AG20443 (cell line): ENCODE results near the gene PPP2R3A.

Experiments used
- DNase-seq: peaks from one replicate; pipeline ENCODE4 v3.0.0; 2012; ENCODE audit warnings: low spot score, mixed read lengths

PPP2R3A gene

DNA sequence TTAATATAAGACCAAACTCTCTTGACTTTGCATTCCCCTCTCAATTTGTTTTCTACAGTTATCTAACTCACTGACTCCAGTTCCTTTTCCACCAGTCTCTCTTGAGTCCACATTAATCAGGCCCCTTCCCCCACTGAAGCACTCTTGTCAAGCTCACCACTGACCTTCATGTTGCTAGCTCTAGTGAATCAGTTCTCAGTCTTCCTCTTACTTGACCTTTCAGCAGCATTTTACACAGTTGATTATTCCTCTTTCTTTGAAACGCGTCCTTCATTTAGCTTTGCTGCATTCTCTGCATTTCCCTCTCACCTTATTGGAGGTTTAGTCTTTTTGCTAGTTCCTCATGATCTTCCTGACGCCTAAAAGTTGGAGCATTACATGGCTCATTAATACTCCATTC lies 8.3 kb downstream of the PPP2R3A start:
- DNase-seq: no peak

DNA sequence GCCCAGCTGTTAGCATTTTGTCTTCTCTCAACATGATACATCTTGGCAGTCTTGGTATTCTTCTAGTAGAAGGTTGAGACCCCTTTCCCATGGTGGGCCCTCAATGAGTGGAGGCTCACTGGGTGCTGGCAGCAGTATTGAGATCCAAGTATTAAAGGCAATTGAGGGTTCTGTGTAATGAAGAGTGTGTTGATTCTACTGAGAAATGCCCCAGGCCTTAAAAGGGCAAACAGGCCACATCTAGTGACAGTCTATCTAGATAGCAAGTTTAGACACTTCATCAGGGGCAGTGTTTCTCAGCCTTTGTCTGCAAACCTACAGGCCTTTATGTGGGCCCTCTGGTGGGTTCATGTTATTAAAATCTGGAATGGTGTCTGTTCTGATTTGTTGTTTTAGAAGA lies 9.5 kb downstream of the PPP2R3A start:
- no peak for DNase-seq

DNA sequence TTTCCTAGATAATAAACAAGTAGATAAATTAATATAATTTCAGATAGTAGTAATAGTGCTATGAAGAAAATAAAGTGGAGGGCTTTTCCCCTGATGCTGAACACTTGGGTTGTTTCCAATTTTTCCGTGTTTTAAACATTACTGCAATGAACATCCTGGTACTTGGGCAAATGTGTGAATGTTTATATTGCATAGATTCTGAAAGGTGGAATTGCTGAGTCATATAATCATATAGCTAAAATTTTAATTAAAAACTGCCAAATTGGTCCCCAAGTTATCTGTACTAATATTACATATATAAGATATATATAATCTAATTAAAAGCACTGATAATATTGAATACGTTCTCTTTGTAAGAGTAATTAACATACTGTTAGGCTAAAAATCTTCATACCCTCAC lies 10.0 kb downstream of the PPP2R3A start:
- DNase-seq: no peak

DNA sequence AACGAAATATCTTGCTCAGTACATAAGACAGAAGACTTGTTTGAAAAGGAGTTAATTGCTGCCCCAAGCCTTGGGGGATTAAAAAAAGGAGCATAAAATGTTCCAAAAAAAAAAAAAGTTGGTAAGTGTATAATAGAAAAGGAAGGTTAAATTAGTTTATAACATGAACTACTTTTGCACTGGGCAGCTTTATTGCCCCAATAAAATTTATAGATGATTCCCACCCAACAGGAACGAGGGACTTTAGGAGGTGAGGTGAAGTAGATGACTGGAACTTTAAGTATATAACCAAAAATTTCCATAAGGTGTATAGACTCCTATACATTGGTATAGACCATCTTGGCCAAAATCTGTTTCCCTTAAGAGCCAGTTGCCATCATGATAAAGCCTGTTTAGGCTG lies 14.8 kb downstream of the PPP2R3A start:
- no peak for DNase-seq

DNA sequence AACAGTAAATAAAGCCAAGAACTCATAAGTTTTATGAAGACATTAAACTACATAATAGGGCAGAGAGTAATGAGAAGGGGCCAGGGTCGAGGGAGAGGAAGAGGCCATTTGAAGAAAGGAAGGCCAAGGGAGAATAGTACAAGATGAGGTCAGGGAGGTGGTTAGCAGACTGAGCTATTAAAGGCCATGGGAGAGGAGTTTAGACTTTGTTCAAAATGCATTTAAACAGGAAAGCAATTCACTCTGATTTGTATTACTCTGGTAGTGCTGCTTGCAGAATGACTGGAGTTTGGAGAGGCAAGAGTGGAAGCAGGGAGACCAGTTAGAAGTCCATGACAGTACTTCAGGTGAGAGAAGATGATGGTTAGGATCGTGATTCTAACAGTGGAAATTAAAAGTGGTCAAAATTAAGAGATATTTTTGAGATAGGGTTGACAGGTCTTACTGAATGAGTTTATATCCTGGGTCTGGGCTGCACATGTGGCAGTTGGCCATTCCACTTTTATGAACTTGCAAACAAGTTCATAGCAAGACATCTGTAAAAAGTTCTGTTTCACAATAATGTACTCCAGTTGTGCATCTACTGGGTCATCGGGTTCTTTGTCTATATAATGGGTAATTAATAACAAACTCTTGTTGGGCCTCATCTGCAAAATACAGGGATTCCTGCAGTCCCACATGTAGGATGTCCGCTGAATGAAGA lies 16.3 kb downstream of the PPP2R3A start:
- DNase-seq: no peak

DNA sequence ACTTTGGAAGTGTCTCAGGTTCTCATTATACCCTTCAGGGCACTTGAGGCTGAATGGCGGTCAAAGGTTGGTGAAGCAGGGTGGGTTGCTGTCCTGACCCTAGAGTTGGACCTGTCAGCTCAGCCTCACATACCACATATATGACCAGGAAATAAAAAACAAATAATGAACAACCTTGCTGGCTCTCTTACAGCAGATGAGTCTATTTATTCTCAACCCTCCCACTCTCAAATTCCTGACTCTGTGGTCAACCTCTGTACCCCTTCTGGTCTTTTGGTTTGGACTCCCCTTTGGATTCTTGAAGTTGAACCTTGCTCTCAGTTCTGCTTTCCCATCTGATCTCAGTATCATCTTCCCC lies 16.9 kb downstream of the PPP2R3A start:
- no peak for DNase-seq

DNA sequence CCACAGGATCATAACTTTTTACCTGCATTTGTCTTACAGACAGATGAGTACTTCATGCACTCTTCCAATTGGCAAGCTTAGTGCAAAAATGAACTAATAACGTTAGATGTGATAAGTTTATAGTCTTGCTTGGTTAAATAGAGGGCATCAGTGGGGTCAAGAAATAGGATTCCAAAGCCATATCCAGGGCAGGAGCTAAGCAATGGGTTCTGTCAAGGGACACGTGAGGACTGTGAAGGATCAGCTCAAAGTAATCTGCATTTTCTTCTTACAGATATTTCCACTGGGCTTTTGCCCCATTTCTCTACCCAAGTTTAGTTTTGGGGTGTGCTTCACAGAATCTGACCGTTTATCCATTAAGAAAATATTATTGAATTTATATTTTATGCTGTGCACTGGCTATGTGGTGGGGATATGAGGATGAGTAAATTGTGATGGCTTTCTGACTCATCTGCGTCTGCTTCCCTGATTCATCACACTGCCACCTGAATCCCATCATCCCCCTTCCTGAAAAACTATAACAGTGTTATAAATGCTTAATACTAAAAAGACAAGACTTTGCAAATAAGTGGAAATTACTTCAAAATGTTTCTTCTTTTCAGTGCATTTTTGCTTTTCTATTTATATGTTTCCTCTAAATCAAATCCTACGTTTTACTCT lies 17.5 kb downstream of the PPP2R3A start:
- DNase-seq: peak; percentile 60

DNA sequence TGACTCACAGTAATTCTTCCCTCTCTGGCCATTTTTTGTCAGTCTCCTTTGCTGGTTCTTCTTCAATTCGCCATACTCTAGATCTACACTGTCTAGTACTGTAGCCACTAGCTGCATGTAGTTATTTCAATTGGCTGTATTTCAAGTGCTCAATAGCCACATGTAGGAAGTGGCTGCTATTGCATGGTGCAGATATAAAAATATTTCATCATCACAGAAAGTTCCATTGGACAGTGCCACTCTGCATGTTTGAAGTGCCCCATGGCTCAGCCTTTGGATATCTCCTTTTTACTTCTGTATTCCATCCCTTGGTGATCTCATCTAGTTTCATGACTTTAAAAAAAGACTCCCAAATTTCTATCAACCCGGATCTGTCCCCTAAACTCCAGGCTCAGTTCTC lies 22.1 kb downstream of the PPP2R3A start:
- no peak for DNase-seq

DNA sequence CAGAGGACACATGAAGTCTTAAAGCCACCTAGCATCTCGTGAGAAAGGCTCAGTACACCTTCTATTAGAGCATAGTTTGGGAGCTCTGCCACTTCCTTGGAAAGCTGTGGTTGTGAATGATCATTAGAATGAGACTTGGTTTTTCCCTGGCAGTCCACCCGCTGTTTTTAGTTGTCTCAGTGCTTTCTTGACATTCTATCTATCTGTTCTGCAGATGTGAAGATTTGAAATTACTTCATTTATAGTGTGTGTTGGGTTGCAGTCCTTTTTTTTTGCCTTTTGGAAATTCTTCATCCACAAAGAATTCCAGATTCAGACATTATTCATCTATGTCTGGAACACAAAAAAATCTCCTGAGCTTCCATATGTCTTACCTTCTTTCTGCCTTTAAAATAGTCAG lies 23.7 kb downstream of the PPP2R3A start:
- DNase-seq: peak; percentile 52

DNA sequence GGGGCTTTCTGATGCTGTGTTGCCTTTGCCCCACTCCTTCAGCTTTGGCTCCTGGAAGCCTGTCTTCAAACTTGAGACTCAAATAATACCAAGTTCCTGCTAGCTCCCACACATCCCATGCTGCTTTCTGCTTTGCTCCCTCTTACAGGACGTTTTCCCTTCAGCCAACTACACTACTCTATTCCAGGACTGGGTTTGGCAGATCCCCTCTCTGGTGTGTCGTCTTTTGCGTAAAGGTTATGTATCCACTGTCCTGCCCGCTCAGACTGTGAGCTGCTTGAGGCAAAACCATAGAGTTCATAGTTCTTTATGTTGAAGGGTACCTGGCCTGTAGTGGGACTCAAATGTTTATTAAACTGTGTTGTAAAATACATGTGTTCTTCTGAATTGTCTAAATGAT lies 25.4 kb downstream of the PPP2R3A start:
- no peak for DNase-seq

DNA sequence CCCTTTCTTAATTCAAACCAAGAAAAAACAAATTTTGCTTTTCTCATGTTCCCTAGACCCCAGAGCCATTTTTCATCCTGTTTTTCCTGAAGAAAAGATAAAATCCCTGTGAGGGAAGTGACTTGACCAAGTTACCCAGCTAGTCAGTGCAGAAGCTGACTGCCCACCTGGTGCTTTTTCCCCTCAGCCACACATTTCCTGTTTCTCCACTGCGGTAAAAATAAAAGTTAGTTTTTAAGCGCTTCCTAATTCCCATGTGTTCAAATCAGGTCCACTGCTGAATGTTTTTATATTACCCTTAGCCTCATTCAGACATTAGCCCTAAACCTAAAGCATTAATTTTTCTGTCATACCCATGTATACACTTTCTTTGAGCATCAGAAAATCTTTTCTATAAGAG lies 26.1 kb downstream of the PPP2R3A start:
- DNase-seq: no peak

DNA sequence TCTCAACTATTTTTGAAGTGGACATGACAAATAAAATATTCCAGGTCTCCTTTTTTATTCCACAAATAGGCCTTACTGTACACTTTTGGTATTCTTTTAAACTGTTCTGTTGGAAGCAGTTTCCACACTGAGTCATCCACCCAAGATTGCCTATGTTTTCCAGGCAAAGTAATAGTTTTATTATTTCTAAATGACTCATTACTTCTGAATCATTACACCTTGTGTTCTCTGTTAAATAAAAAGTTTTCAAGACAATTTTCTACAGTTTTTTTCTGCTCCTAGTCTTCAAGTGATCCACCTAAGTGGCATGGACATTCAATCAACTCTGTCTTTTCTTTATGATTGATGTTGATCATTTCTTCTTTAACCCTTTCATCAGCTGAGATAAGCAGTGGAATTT lies 26.5 kb downstream of the PPP2R3A start:
- peak; percentile 65 for DNase-seq

DNA sequence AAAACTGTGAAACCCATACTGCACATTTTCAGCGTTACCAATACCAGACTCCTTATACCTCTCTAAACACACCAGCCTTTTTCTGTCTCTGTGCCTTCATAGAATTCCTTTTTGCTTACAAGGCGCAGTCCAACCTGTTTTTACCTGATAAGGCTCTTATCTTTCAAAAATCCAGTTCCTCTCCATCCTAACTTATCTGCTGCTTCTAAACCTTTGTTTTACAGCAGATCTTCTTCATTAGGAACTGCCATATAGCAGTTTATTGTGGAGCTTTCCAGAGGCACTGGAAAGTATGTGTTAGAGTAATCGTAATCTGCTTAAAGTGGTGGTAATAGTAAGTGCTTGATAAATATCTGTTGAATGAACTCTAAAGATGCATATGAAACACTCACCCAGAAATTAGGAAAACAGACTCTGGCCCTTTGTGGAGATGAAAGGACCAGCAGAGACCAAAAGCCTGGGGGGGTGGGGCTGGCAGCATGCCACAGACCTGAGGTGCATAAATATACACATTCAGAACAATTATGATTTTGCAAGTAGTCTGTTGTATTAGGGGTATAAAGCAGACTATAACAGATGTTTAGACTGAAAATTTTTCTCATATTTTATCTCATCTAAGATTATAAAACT lies 29.3 kb downstream of the PPP2R3A start:
- DNase-seq: no peak

DNA sequence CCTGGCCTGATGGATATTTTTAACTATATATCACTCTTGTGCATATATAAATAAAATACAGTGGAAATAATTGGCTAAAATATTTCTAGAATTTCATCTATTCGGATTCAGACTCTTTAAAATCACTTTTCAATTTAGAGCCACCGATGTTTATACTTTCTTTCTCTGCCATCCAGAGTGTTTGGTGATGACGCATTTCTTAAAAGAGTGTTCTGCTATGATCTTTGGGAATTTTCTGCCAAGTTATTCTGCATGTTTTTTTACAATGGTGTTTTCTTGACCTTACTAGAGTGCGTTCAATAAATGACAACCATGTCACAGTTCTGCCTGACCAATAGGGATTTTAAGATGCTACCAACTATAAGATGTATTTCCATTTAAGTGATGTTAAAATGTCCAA lies 30.2 kb downstream of the PPP2R3A start:
- no peak for DNase-seq

DNA sequence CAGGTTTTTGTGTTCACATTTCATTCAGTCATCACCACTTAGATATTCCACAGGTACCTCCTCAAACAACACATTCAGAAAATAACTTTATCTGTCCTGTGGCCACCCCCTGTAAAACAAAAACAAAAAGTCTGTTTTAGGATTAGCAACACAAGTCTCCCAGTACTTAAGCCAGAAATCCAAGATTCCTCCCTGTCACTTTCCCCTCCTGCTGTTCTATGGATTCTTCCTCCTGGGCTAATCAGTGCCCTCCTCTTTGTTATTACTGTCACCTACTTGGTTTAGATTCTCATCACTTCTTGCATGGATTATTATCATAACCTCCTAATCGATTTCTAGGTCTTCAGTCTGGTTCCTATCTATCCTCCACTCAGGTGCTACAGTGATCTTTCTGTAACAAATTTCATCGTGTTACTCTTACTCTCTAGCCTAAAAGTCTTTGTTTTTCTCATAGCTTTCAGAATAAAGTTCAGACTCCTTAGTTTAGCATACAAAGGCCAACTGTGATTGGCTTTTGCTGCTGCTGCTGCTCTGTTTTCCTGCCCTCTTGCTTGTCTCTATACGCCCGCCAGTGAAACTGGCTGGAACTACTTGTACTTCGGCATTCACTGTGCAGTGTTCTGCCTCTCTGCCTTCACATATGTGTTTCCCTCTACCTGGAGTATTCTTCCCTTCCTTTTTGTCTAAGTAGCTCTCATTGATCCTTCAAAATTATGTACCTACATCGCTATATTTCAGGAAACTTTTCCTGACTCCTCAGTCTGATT lies 32.2 kb downstream of the PPP2R3A start:
- no peak for DNase-seq

DNA sequence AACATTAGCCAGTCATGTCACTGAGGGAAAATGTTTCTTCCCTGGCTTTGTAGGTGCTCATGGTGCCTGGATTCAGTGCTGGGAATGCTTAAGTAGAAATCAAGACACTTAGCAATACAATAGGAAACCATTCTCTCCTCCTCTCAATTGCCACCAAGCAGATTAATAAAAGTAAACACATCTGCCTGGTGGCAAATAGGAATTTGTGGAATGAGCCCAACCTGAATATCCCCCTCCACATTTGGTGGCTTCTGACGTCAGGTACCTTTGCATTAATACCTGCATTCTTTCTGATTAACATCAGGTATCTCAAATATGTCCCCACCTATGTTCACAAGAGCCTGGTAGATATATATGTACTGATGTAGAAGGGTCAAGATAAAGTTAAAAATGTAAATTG lies 42.7 kb downstream of the PPP2R3A start:
- no peak for DNase-seq

DNA sequence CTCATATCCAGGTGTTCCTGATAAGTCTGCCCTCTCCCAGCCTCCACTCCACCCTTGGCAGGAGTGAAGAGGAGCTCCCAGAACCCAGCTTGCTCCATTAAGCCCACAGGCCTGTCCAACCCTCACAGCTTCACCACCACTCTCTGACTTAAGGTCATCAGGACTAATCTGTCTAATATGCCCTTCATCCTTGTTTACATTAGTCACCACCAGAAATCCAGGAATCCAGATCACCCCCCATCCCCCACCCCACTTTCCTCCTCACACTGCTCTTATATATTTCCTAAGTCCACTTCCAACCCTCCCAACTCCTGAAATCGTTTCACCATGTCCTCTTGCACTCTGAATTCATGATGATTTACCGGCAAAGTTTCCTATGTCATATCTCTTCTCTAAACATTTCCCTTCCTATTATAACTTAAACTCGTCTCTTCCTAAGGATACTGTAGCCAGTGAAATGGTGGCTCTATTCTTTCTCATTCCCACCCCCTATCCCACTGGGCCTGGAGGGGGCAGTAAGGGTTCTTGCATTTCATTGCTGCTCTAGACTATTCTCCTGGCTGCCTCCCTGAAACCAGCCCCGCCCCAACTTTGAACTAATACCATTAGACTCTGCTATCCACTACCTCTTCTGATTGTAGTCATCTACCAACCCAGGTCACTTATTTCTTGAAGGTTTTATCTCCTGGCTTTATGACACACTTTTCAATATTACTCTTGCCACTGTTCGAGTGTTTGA lies 43.4 kb downstream of the PPP2R3A start:
- DNase-seq: no peak

DNA sequence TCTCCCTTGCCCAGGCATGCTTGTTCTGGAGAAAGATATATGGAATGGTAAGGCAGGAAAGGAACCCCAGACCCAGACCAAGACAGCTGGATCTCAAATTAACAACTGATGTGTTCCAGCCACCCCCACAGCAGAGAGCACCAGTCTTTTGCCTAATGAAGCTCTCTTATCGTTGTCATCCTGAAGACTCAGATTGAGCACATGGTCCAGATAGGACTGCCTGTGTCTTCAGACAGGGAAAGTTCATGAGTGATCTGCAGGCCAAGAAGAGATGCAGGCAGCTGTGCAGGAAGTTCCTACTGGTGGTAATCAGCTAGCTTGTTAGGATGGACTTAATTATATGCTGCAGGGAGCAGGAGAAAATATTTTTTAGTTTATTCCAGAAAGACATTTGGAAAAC lies 53.3 kb downstream of the PPP2R3A start:
- DNase-seq: peak; percentile 27

DNA sequence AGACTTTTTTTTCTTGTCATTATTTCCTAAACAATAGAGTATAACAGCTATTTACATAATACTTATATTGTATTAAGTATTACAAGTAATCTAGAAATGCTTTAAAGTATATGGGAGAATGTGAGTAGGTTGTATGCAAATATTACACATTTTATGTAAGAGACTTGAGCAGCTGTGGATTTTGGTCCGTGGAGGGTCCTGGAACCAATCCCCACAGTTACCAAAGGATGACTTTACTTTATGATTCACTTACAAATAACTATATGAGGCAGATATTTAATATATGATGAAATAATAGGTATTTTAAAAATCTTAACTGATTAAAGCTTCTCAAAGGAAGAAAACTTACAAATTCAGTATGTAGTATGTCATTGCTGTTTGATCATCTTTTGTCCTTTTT lies 56.3 kb downstream of the PPP2R3A start:
- no peak for DNase-seq

DNA sequence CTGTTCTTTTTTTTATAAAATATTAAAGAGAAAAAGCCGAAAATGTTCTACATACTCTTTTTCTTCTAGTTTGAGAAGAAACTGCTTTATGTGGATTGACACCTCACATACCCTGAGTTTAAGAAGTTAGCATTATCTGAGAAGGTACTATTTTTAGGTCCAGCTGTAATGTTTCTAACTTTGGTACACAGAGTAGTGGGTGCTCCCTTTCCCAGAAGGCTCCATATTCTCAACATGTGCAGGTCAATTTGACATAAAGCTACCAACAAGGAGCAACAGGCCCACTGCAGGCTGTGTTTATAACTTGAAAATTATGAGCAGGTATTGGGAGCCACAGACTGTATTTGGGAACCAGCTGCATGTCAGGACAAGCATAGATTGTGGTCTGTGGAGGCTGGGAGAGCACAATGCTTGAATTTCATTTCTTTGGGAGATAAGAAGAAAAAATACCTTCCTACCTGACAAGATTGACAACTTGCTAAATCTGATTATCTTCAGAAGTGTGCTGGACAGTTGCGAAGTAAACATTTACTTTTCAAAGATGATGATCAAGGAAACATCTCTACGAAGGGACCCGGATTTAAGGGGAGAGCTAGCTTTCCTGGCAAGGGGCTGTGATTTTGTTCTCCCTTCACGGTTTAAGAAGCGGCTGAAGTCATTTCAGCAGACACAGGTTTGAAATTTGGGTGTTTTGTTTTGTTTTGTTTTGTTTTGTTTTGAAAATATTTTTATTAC lies 57.2 kb downstream of the PPP2R3A start:
- no peak for DNase-seq

DNA sequence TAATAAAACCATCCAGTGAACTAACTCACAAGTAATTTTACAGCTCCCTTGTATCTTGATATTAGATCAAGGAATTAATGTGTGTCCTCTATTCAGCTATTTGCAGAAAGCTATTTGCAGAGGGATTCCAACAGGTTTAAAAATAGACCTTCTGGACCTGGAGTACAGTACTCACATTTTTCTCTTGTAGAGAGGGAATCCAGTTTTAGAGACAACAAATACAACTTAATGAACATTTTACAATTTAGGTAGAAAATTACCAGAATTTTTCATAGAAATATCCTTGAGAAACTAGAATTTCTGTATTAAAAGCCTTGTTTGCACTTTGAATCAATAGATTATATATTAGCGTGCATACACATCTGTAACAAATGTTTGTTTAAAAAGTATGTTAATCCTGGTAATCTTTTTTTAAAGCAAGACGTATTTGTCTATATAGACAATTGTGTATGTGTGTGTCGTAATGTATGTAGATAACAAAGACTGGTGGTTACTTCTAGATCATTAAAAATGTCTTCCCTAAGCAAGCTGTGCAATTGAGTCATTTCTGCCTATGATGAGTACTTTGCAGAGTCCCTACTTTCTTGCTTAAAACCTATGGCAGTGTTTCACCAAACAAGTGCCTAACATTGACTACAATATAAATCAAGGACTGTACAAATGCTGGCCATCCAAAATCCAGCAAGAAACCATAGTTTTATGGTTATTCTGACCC lies 57.9 kb downstream of the PPP2R3A start:
- DNase-seq: no peak
